Type B pancreatic cell (in vitro differentiated cells): ENCODE measurements around the gene KREMEN2. TPM values are rescaled to one million over a fixed set of nuclear protein-coding genes. Genes with fewer than 3 reads are reported as not detected.

Experiments
- DNase-seq: peaks from one replicate; pipeline ENCODE4 v3.0.0; 2021; ENCODE audit warnings: mixed read lengths; ENCODE audit not compliant: unreplicated experiment; ENCODE audit errors: extremely low spot score
- H3K27ac Mint-ChIP-seq: 2 replicates; pipeline ENCODE4 v1.8.0; 2021; ENCODE audit warnings: mild to moderate bottlenecking, mixed read lengths
- H3K27me3 Mint-ChIP-seq: 2 replicates; pipeline ENCODE4 v1.8.0; 2021; ENCODE audit warnings: mixed read lengths
- H3K36me3 Mint-ChIP-seq: 2 replicates; pipeline ENCODE4 v1.8.0; 2021; ENCODE audit warnings: mixed read lengths
- H3K4me1 Mint-ChIP-seq: one replicate; pipeline ENCODE4 v1.8.0; 2021; ENCODE audit warnings: mixed read lengths; ENCODE audit not compliant: unreplicated experiment
- H3K4me3 Mint-ChIP-seq: 2 replicates; pipeline ENCODE4 v1.8.0; 2021; ENCODE audit warnings: mild to moderate bottlenecking, mixed read lengths
- H3K9me3 Mint-ChIP-seq: 2 replicates; pipeline ENCODE4 v1.8.0; 2021; ENCODE audit warnings: mixed read lengths
- CTCF ChIP-seq: fragments of 200-600 bp; sonication (generic); conservative IDR thresholded peaks from 2 replicates; pipeline ENCODE4 v1.5.0; 2021; ENCODE audit warnings: antibody characterized with exemption, mild to moderate bottlenecking
- total RNA-seq: library from RNA; stranded (reverse); gene quantifications from 2 replicates; pipeline ENCODE4 v1.2.1, GENCODE V29; 2021; ENCODE audit warnings: low replicate concordance

The KREMEN2 gene
- total RNA-seq, 1 donor from 2014 or later = 4.5 TPM

- DNase-seq = no peak
Measured at GRCh38 chr16:2988590-2989099, 24.6 kb downstream of the KREMEN2 start.

DNA sequence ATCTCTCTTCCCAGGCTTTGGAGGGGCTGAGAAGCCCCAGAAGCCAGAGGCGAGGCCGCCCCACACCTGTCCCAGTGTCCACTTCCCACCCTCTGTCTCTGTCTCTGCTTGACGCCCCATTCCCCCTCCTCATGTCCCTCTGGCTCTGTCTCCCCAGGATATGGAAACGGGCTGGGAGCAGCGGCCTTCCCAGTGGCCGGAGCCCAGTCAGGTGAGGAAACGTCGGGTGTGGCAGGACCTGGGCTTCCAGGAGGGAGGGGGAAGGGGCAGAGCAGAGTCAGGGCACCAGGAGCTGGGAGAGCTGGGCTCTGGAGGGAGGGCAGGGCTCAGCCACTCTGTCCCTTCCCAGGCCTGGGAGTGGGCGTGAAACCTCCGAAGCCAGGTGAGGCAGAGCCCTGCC lies 26.8 kb downstream of the KREMEN2 start:
- no peak for TF ChIP-seq CTCF
- no peak for DNase-seq

More at GRCh38 chr16:2988590-2989099, 24.6 kb downstream of the KREMEN2 start:
- Mint-ChIP-seq H3K27ac (no peak overlapping the region), H3K4me3 (no peak overlapping the region), H3K27me3 (no peaks in the 10 kb centered on the region), H3K9me3 (no peaks in the 10 kb centered on the region), H3K36me3 (no peaks in the 10 kb centered on the region), H3K4me1 (no peaks in the 10 kb centered on the region)
- TF ChIP-seq CTCF = no peak

DNA sequence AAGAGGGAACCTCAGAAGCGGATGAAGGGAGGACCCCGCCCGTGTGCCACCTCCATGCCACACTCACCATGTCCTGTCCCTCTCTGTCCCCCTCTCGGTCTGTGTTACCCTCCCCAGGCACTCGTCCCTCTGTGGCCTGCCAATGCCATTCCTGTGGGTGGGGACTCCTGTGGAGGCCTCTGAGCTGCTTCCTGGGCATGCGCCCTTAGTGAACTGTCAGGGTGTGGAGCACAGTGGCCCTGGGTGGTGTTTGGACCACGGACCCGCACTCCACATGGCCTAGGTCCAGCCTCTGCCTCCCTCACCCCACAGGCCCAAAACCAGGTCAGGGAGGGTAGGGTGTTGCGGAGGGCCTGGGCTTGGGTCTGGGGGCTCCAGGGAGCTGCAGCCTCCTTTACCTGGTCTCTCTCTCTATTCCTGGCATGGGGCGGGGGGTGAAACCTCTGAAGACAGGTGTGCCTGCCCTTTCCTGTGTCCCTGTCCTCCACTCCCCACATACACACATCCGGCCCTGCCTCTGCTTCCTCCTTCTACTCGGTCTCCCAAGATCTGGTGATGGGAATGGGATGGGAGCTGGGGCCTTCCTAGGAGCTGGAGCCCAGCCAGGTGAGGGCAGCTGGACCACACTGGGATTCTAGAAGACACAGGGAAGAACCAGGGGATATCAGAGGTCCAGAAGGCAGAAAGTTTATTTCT lies 27.6 kb downstream of the KREMEN2 start:
- DNase-seq = no peak
- H3K27me3 Mint-ChIP-seq = no peaks in the 10 kb centered on the region
- no peaks in the 10 kb centered on the region for H3K4me1 Mint-ChIP-seq
- H3K36me3 Mint-ChIP-seq = no peaks in the 10 kb centered on the region
- H3K27ac Mint-ChIP-seq = no peak overlapping the region
- no peak overlapping the region for H3K4me3 Mint-ChIP-seq
- no peaks in the 10 kb centered on the region for H3K9me3 Mint-ChIP-seq
- no peak for TF ChIP-seq CTCF

More for the DNA sequence above, 26.8 kb downstream of the KREMEN2 start:
- H3K27ac Mint-ChIP-seq = no peak overlapping the region
- H3K4me3 Mint-ChIP-seq = no peak overlapping the region
- no peaks in the 10 kb centered on the region for H3K4me1 Mint-ChIP-seq
- no peaks in the 10 kb centered on the region for H3K27me3 Mint-ChIP-seq
- H3K36me3 Mint-ChIP-seq = no peaks in the 10 kb centered on the region
- H3K9me3 Mint-ChIP-seq = no peaks in the 10 kb centered on the region

- no peaks in the 10 kb centered on the region for H3K4me1 Mint-ChIP-seq
- no peaks in the 10 kb centered on the region for H3K36me3 Mint-ChIP-seq
- H3K4me3 Mint-ChIP-seq = no peak overlapping the region
- no peak for TF ChIP-seq CTCF
- H3K9me3 Mint-ChIP-seq = no peaks in the 10 kb centered on the region
- no peaks in the 10 kb centered on the region for H3K27me3 Mint-ChIP-seq
- DNase-seq = no peak
- H3K27ac Mint-ChIP-seq = no peak overlapping the region
Measured at GRCh38 chr16:2992383-2993081, 28.5 kb downstream of the KREMEN2 start.

- no peak overlapping the region for H3K27ac Mint-ChIP-seq
- no peaks in the 10 kb centered on the region for H3K36me3 Mint-ChIP-seq
- no peaks in the 10 kb centered on the region for H3K9me3 Mint-ChIP-seq
- DNase-seq = no peak
- no peak overlapping the region for H3K4me3 Mint-ChIP-seq
- H3K4me1 Mint-ChIP-seq = no peaks in the 10 kb centered on the region
- no peak for TF ChIP-seq CTCF
- peaks cover 18% of the 10 kb centered on the region for H3K27me3 Mint-ChIP-seq
Measured at GRCh38 chr16:2996298-2996697, 32.2 kb downstream of the KREMEN2 start.
